SK-N-MC (cell line): ENCODE results near the gene HDAC4.

Experiments
- EZH2 ChIP-seq: fragments of 200-600 bp; sonication (generic); IDR thresholded peaks from one replicate; pipeline ENCODE4 v1.6.1; 2017; ENCODE audit warnings: antibody characterized with exemption
- FOXP2 ChIP-seq: optimal IDR thresholded peaks from 2 replicates; pipeline ENCODE3; 2011; ENCODE audit warnings: mild to moderate bottlenecking, moderate library complexity; ENCODE audit not compliant: insufficient read depth; ENCODE audit errors: extremely low read length, control extremely low read depth
- POLR2AphosphoS5 ChIP-seq: IDR thresholded peaks from 2 replicates; pipeline ENCODE4 v1.6.1; 2012; ENCODE audit warnings: mild to moderate bottlenecking, low read depth, low read length, borderline replicate concordance

- TF ChIP-seq FOXP2 (no peak), POLR2AphosphoS5 (no peak), EZH2 (no peak)
Measured at GRCh38 chr2:239213643-239214101, 187.1 kb downstream of the HDAC4 start.
